Activated CD4-positive, alpha-beta T cell treated with anti-CD3 and anti-CD28 coated beads for 1 hour (primary cell): ENCODE data around the gene BRINP3.

Experiments used
- DNase-seq: peaks from one replicate; pipeline ENCODE4 v3.0.0-alpha.2; 2020

The BRINP3 gene

GRCh38 chr1:190444464-190444863 lies 33.2 kb downstream of the BRINP3 start:
- no peak for DNase-seq

GRCh38 chr1:190439447-190439846 lies 38.2 kb downstream of the BRINP3 start:
- no peak for DNase-seq

GRCh38 chr1:190436615-190437014 lies 41.0 kb downstream of the BRINP3 start:
- no peak for DNase-seq

DNA sequence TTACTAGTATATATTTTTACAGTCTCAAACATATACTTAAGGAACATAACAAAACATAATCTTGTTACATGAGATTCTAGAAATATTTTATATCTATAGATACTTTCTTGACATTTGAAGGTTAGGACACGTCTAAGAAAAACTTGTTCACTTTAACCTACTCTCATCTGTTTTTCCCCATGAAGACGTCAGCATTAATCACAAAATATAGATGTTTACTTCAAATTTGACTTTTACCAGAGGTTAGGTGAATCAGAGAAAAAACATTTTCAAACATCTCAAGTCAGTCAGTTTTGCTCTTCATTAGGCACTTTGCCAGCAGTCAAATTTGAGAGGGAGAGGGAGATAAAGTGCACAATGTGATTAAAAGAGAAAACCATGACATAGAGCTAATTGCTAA lies 47.7 kb downstream of the BRINP3 start:
- no peak for DNase-seq

DNA sequence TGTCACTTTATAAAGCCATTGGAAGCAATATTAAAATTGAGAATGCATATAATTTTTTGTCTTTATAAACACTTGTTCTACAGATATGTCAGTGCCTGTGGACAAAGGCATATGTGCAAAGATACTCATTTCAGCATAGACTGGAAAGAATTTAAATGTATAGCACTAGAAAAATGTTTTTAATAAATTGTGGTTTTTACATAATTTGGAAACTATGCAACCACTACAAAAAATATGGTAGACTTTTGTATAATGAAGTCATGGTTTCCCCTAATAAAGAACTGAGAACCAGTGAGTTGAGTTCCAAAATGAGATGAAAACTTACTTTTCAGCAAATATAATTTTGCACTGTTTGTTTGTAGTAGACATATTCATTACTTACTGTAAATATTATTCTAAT lies 48.5 kb downstream of the BRINP3 start:
- no peak for DNase-seq

GRCh38 chr1:190416239-190416638 lies 61.4 kb downstream of the BRINP3 start:
- DNase-seq: no peak

DNA sequence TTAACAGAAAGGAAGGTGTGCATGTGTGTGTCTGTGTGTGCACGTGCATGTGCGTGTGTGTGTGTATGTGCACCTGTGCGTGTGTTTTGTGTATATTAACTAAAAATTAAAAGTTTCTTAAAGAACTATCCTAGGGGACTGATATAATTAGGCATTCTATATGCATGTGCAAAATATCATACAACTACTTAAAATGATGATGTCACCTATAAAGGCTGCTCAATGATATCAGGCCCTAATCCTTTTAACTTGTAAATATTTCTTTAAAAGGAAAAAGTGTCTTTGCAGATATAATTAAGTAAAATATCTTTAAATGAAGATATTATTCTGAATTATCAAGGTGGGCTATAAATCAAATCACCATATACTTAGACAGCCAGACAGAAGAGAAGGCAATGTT lies 64.5 kb downstream of the BRINP3 start:
- DNase-seq: no peak

- DNase-seq: no peak
Observed at GRCh38 chr1:190403402-190403801, 74.3 kb downstream of the BRINP3 start.

GRCh38 chr1:190399233-190399632 lies 78.4 kb downstream of the BRINP3 start:
- no peak for DNase-seq

DNA sequence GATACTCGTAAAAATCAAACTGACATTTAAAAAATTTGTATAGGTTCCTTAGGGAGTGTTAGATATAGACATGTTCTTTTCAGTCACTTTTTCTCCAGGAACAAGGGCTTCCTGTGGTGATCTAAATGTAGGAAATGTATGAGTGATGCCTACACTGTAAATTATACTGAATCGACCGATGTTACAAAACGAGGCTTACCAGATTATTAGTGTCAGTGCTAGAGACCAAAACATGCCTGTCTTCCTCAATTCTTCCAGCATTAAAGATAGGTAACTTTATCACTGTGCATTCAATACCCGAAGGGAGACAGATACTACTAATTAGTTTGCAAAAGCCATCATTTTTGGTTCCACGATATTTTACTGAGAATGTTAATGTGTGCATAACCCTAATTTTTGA lies 86.1 kb downstream of the BRINP3 start:
- no peak for DNase-seq

GRCh38 chr1:190377991-190378390 lies 99.7 kb downstream of the BRINP3 start:
- DNase-seq: no peak

DNA sequence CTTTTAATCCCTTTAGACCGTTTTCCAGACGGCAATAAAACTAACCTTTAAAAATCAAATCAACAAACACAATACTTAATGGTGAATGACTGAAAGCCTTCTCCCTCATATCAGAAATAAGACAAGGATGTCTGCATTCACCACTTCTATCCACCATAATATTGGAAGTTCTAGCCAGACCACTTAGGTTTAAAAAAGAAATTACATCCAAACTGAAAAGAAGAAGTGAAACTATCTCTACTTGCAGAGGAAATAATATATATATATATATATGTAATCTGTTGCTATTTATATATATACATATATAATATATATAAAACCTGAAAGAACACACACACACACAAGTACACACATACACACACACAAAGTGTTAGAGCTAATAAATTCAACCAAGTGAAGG lies 100.4 kb downstream of the BRINP3 start:
- DNase-seq: no peak

DNA sequence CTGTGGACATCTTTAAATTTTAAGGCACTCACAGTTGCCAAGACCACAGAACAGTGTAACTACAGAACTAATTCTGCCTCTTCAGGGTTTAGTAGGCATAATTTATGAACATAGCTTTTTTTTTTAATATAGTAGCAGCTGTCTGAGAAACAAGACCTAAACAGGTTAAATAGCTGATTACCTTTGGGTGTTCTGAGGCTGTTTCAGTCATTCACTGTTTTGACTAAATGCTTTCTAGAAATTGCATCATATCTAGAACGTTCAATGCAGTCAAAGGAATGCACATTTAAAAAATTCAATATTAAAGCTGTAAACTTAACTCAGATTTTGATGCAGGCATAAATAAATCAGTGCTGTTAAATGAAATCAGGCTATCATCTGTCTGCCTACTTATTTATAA lies 101.6 kb downstream of the BRINP3 start:
- DNase-seq: no peak

DNA sequence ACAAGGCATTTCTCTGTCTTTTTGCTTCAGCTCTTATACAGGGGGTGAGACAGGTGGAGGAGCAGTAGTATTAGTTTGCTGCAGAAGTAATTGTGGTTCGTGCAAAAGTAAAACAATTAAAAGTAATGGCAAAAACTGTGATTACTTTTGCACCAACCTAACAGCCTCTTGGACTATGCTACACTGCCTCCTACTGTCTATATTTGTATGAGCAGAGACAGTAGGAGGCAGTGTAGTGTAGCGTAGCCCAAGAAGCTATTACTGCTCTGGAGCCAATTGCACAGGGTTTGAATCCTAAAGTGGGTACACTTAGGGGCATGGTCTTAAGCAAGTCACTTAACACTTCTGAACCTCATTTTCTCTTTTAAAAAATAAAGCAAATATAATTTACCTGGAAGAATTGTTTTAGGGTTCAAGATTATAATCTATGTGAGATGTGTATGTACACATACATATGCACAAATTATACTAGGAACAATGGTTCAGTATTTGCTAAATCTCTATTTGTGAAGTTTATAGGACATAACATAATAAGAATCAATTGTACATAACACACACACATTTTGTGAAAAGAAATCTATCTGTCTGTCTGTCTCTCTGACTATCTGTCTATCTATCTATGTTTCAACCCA lies 103.8 kb downstream of the BRINP3 start:
- DNase-seq: no peak

DNA sequence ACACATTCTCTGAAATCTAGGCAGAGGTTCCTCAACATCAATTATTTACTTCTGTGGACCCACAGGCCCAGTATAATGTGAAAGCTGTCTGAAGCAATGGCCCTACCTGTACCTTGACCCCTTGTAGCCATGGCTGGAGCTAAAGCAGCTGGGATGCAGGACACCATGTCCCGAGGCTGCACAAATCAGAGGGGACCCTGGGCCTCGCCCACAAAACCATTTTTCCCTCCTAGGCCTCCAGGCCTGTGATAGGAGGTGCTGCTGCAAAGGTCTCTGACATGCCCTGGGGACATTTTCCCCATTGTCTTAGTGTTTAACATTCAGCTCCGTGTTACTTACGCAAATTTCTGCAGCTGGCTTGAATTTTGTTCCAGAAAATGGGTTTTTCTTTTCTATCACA lies 110.5 kb downstream of the BRINP3 start:
- no peak for DNase-seq

- DNase-seq: no peak
Observed at GRCh38 chr1:190365283-190365682, 112.4 kb downstream of the BRINP3 start.

- DNase-seq: no peak
Observed at GRCh38 chr1:190353538-190354101, 124.0 kb downstream of the BRINP3 start.

DNA sequence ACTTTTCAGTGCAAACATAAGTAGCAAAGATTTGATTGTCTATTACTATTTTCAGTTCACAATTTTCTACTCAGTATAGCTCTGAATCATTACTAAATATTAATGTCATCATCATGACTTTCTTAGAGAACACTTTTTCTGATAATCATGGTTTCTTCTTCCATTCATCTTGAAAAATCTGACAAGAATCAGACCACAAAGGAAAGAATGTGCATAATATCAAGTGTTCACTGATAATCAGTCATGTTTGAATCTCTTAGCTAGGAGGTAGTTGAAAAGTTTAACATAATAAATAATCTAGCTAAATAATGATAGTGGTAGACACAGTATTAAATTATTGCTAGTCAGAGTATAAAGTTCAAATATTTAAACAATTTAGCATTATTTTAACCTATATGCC lies 133.2 kb downstream of the BRINP3 start:
- no peak for DNase-seq

DNA sequence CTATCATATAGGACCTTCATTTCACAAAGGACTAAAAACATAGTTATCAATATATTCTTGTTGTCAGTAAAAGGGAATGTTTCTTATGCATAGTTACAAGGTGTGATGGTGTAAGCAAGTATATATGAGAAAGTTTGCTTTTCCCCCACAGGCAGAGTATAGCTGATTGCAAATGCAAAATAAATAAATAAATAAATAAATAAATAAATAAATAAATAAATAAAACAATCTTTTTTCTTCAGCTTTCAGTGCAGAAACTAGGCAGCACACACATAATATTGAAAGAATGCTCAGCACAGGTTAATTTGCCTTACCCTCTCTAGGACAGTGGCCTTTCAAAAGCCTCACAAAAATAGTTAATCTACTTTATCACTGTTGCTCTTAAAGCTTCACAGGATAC lies 138.8 kb downstream of the BRINP3 start:
- DNase-seq: no peak

DNA sequence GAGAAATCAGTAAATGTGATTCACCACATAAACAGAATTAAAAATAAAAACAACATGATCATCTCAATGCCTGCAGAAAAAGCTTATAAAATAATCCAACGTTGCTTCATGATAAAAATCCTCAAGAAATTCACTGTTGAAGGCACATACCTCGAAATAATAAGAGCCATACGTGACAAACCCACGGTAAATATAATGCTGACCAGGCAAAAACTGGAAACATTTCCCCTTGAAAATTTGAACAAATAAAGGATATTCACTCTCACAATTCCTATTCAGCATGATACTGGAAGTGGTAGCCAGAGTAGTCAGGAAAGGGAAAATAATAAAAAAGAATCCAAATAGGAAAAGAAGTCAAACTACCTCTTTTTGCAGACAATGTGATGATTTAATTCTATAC lies 148.8 kb downstream of the BRINP3 start:
- DNase-seq: no peak

DNA sequence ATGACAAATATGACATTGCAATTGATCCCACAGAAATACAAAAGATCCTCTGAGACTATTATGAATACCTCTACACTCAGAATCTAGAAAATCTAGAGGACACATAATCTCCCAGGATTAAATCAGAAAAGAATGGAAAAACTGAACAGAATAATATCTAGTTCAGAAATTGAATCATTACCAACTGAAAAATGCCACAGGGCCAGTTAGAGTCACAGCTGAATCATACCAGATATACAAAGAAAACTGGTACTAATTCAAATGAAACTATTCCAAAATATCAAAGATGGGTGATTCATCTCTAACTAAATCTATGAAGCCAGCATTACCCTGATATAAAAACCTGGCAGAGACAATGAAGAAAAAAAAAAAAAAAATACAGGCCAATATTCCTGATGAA lies 149.3 kb downstream of the BRINP3 start:
- DNase-seq: no peak

DNA sequence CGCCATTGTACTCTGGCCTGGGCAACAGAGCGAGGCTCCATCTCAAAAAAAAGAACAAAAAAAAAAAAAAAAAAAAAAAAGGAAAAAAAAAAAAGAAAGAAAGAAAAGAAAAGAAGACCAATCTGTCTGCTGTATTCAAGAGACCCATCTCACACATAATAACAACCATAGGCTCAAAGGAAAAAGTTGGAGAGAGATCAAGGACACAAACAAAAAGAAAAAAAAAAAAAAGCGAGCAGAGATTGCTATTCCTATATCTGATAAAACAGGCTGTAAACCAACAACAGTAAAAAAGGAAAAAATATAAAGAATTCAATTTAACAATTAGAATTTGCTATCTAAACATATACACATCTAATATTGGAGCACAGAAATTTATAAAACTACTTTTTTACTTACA lies 150.4 kb downstream of the BRINP3 start:
- DNase-seq: no peak

- DNase-seq: no peak
Observed at GRCh38 chr1:190323530-190323929, 154.1 kb downstream of the BRINP3 start.

GRCh38 chr1:190322274-190322673 lies 155.4 kb downstream of the BRINP3 start:
- DNase-seq: no peak

- DNase-seq: no peak
Observed at GRCh38 chr1:190320952-190321351, 156.7 kb downstream of the BRINP3 start.
